SIG-M5 treated with dmso at 0.1 percent for 504 hours (cell line): ENCODE results near the gene GNL1.
"Not testable (repeated sequence)": the region's sequence is repeated elsewhere in the genome, so short reads cannot be mapped to it uniquely, and the experiment has no call there.

Experiments used
- DNase-seq: peaks from one replicate; lab custom pipeline; 2025; ENCODE audit not compliant: unreplicated experiment; lab: John Stamatoyannopoulos, UW

Gene GNL1

DNA sequence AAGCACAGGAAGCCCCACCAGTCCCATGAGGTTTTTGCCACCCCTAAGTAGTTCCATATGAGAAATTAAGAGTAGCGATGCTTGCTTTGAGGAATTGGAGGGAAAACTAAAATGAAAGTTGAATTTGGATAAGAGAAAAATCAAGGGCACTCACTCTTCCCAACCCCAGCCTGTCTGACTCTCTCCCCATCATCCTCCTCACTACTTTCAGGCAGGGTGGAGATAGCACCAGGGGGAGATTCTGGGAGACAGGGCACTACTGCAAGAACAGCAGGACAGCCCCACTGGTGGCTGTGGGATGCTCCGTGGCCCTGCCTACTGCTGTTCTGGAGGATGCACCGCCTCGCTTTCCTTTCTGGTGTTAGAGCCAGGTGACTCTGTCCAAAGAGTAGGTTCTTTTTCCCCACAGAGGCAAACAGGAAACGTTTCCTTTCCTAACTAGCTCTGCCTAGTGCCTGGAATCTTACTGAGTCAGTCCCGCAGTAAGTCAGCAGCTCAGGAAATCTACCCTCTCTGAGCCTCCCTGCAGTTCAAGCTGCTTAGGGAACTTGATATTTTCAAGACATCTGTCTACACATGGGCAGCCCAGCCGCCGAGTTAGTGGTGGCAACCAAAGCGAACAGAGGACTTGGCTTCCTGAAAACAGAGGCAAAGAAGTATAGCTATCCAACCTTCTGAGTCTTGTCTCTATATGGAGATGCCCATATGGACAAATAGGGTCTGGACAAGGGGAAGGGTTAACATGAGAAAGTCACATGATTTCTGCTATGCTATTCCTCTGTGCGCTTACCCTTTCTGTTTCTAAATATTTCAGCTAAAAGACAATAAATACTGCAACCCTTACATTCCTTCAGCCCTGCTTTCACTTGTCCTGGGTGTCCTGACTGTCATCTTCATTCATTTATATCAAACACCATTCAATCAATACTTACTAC, 55.6 kb downstream of the GNL1 start:
- no peak for DNase-seq

DNA sequence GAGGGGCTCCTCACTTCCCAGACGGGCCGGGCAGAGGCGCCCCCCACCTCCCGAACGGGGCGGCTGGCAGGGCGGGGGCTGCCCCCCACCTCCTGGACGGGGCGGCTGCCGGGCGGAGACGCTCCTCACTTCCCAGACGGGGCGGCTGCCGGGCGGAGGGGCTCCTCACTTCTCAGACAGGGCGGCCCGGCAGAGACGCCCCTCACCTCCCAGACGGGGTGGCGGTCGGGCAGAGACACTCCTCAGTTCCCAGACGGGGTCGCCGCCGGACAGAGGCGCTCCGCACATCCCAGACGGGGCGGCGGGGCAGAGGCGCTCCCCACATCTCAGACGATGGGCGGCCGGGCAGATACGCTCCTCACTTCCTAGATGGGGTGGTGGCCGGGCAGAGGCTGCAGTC, 57.6 kb downstream of the GNL1 start:
- DNase-seq = not testable (repeated sequence)

DNA sequence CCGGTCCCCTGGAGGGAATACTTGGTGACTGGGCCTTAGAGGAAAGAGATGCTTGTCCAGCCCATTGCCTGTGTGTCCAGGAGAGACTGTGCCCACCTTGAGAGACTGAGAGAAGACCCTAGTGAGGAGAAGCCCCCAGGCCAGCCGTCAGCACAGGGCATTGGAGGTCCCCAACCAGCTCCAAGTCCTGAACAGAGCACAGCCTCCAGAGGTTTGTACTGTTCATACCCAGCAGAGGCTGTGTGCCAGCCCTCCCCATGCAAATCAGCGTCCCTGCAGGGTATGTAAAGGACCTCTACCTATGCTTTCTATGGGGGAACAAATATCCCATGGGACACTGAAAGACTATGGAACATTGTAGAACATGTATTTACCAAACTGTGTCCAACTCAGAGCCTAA, 58.6 kb downstream of the GNL1 start:
- no peak for DNase-seq

GRCh38 chr6:30497261-30497599, 59.1 kb downstream of the GNL1 start:
- not testable (repeated sequence) for DNase-seq

GRCh38 chr6:30495993-30496392, 60.3 kb downstream of the GNL1 start:
- DNase-seq = no peak

- not testable (repeated sequence) for DNase-seq
Observed at GRCh38 chr6:30495060-30495459, 61.2 kb downstream of the GNL1 start.

DNA sequence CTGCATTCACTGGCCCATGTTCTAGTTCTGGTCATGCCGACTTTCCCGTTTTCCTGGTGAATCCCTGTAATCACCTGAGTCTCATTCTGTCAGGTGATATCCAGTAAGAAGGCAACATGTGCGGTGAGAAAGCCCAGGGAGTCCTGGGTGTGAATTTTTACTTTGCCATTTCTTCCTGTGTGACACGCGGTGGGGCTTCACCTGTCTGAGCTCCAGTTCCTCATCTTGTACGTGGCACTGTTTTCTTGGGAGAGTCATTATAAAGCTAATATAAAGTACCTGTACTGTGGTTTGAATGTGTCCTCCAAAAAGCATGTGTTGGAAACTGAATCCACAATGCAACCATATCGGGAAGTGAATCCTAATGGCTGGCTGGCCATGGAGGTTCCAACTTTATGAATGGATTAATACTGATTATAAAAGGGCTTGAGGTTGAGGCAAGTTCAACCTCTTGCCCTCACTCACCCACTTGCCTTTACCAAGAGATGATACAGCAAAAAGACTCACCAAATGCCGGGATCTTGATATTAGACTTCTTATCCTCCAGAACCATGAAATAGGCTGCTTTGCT, 61.9 kb downstream of the GNL1 start:
- DNase-seq = no peak

GRCh38 chr6:30493643-30494250, 62.5 kb downstream of the GNL1 start:
- no peak for DNase-seq

- DNase-seq = no peak
Observed at GRCh38 chr6:30491991-30492952, 64.0 kb downstream of the GNL1 start.
